OCI-LY7 (cell line): ENCODE results near the gene FANCC. TPM values are rescaled to one million over a fixed set of nuclear protein-coding genes. Genes with fewer than 3 reads are reported as not detected.

Experiments
- BruUV-seq: library from RNA; stranded (reverse); fragments of 400-500 nt; replicated peaks from 2 replicates; lab custom pipeline; 2021; lab: Mats Ljungman, UMichigan
- CTCF ChIA-PET: fragments of 300-600 bp; sonication (Branson Sonifier 250); formaldehyde crosslinking; loops from one replicate; lab custom pipeline; 2022; ENCODE audit warnings: antibody characterized with exemption; ENCODE audit not compliant: unreplicated experiment; lab: Charles Lee
- POLR2A ChIA-PET: fragments of 300-600 bp; sonication (Branson Sonifier 250); formaldehyde crosslinking; loops from one replicate; lab custom pipeline; 2022; ENCODE audit warnings: antibody characterized with exemption; lab: Charles Lee
- DNase-seq: peaks from one replicate; pipeline ENCODE4 v3.0.0-alpha.2; 2015; ENCODE audit warnings: low spot score
- H2AFZ ChIP-seq: fragments of 200-600 bp; sonication (generic), shearing (Covaris generic); 2 replicates; pipeline ENCODE4 v1.6.1; 2014; ENCODE audit warnings: mild to moderate bottlenecking, antibody characterized with exemption, low read length, moderate library complexity
- H3K27ac ChIP-seq: fragments of 200-600 bp; sonication (generic); 2 replicates; pipeline ENCODE4 v1.5.1; 2014; ENCODE audit warnings: mixed run types, low read depth, mild to moderate bottlenecking, moderate library complexity, low read length, inconsistent platforms; ENCODE audit not compliant: poor library complexity, severe bottlenecking
- H3K36me3 ChIP-seq: fragments of 200-600 bp; sonication (generic); 2 replicates; pipeline ENCODE4 v1.6.1; 2014; ENCODE audit warnings: mild to moderate bottlenecking, antibody characterized with exemption, low read length, moderate library complexity, mixed read lengths; ENCODE audit not compliant: insufficient read depth
- H3K4me1 ChIP-seq: fragments of 200-600 bp; sonication (generic); 2 replicates; pipeline ENCODE4 v1.5.1; 2014; ENCODE audit warnings: mild to moderate bottlenecking, low read length; ENCODE audit not compliant: insufficient read depth, poor library complexity, severe bottlenecking
- H3K4me2 ChIP-seq: fragments of 200-600 bp; sonication (generic); 2 replicates; pipeline ENCODE4 v1.6.1; 2014; ENCODE audit warnings: mild to moderate bottlenecking, low read length
- H3K4me3 ChIP-seq: fragments of 200-600 bp; sonication (generic); 2 replicates; pipeline ENCODE4 v1.5.1; 2014; ENCODE audit warnings: mild to moderate bottlenecking, low read depth, low read length; ENCODE audit not compliant: poor library complexity, severe bottlenecking
- H3K79me2 ChIP-seq: fragments of 200-600 bp; sonication (generic); 2 replicates; pipeline ENCODE4 v1.6.1; 2016; ENCODE audit warnings: low read depth, mild to moderate bottlenecking, low read length, moderate library complexity, mixed read lengths; ENCODE audit not compliant: insufficient read depth
- H3K9me2 ChIP-seq: fragments of 200-600 bp; sonication (generic); 2 replicates; pipeline ENCODE4 v1.6.1; 2016; ENCODE audit warnings: mild to moderate bottlenecking, low read length, mixed read lengths; ENCODE audit not compliant: insufficient read depth
- H3K9me3 ChIP-seq: fragments of 200-600 bp; sonication (generic); 2 replicates; pipeline ENCODE4 v1.6.1; 2014; ENCODE audit warnings: mild to moderate bottlenecking, mixed run types, low read length, mixed read lengths
- H4K20me1 ChIP-seq: fragments of 200-600 bp; sonication (generic); 2 replicates; pipeline ENCODE4 v1.6.1; 2014; ENCODE audit warnings: mild to moderate bottlenecking, antibody characterized with exemption, low read length, moderate library complexity, mixed read lengths; ENCODE audit not compliant: insufficient read depth
- EZH2phosphoT487 ChIP-seq: fragments of 200-600 bp; sonication (generic); IDR thresholded peaks from 2 replicates; pipeline ENCODE4 v1.6.1; 2018; ENCODE audit warnings: low read depth, borderline replicate concordance, mild to moderate bottlenecking, mixed run types, antibody characterized with exemption, low read length, moderate library complexity, mixed read lengths
- intact Hi-C: fragments of 100-400 bp; cut with micrococcal nuclease; formaldehyde crosslinking; loops from one replicate; pipeline ENCODE4 v1.10.0; 2022; ENCODE audit not compliant: unreplicated experiment
- total RNA-seq, 2 experiments: library from RNA; depleted of rRNA in 1 of 2; stranded (reverse); fragments of >200 nt in 1 of 2; shearing (Covaris generic) in 1 of 2; gene quantifications; 2 replicates each; pipeline ENCODE4 v1.2.3, GENCODE V29; 2014 to 2022
- TF ChIP-seq, protein P1 (sequence below): fragments of 200-600 bp; sonication (generic); conservative IDR thresholded peaks from 2 replicates; pipeline ENCODE4 v1.5.1; 2014; ENCODE audit warnings: mild to moderate bottlenecking, antibody characterized with exemption, low read length, moderate library complexity, mixed read lengths

FANCC gene
- total RNA-seq, 2 experiments from 2014 or later: 13.9 to 28.7 TPM

DNA sequence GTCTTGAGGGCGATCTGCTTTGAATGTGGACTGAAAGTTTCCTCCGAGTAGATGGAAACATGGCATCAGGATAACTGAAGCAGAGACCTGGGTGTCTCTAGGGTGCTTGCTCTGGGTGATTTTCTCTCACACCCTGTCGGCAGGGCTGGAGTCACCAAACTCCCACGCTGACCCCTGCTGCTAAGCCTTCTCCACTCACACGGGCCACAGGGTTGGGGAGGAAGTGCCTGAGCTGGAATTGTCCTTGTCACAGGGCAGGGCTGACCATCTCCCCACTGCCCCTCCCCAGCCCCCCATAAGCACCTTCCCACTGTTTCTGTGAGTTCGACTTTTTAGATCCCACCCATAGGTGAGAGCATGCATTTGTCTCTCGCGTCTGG, 212.9 kb downstream of the FANCC start:
- Histone ChIP-seq H4K20me1 (no peaks in the 10 kb centered on the region), H2AFZ (no peak overlapping the region), H3K4me1 (no peaks in the 10 kb centered on the region), H3K36me3 (peaks cover 5% of the 10 kb centered on the region), H3K9me2 (no peaks in the 10 kb centered on the region), H3K27ac (no peak overlapping the region), H3K9me3 (no peaks in the 10 kb centered on the region), H3K79me2 (no peaks in the 10 kb centered on the region), H3K4me2 (no peak overlapping the region), H3K4me3 (no peak overlapping the region)
- CTCF ChIA-PET: no interaction called here
- TF ChIP-seq, protein P1, sequence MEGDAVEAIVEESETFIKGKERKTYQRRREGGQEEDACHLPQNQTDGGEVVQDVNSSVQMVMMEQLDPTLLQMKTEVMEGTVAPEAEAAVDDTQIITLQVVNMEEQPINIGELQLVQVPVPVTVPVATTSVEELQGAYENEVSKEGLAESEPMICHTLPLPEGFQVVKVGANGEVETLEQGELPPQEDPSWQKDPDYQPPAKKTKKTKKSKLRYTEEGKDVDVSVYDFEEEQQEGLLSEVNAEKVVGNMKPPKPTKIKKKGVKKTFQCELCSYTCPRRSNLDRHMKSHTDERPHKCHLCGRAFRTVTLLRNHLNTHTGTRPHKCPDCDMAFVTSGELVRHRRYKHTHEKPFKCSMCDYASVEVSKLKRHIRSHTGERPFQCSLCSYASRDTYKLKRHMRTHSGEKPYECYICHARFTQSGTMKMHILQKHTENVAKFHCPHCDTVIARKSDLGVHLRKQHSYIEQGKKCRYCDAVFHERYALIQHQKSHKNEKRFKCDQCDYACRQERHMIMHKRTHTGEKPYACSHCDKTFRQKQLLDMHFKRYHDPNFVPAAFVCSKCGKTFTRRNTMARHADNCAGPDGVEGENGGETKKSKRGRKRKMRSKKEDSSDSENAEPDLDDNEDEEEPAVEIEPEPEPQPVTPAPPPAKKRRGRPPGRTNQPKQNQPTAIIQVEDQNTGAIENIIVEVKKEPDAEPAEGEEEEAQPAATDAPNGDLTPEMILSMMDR: no peak
- POLR2A ChIA-PET: no interaction called here
- no TSS peak for BruUV-seq
- DNase-seq: no peak
- intact Hi-C loops: no loop called here

DNA sequence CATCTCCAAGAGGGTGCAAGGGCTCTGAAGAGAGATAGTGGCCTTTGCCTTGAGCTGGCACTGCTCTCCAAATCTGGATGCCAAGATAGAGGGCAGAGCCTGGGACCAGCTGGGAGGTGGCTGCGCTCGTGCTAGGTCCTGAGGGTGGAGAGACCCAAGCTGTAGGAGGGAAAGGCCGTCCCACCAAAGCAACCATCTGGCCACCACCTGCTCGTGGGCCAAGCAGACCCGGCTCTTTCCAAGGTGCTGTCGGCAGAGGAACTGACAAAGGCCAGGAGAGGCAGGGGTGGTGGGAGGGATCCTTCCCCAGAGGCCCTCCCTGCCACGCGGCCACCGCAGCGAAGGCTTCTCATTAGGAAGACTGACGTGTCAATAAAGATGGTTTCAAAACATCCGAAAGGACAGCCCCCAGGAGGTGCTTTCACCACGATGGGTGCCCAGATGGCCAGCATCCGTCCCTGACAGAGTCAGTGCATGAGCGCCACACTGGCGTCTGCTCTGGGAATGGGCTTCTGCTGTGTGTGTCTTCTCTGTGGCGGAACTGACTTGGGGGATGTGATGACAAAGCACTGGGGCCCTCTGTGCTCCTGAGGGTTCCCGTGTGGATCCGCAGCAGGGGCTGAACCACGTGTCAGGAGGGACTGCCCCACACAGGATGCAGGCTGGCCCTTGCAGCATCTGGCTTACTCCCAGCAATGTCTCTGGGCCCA, 213.5 kb downstream of the FANCC start:
- POLR2A ChIA-PET: no interaction called here
- no TSS peak for BruUV-seq
- no peak for DNase-seq
- Histone ChIP-seq H3K9me3 (no peaks in the 10 kb centered on the region), H4K20me1 (no peaks in the 10 kb centered on the region), H3K79me2 (no peaks in the 10 kb centered on the region), H3K27ac (no peak overlapping the region), H3K4me3 (no peak overlapping the region), H3K9me2 (no peaks in the 10 kb centered on the region), H2AFZ (no peak overlapping the region), H3K4me1 (no peaks in the 10 kb centered on the region), H3K4me2 (no peak overlapping the region), H3K36me3 (peaks cover 5% of the 10 kb centered on the region)
- no peak for TF ChIP-seq EZH2phosphoT487
- TF ChIP-seq, protein P1: no peak
- CTCF ChIA-PET: no interaction called here
- intact Hi-C loops: no loop called here

DNA sequence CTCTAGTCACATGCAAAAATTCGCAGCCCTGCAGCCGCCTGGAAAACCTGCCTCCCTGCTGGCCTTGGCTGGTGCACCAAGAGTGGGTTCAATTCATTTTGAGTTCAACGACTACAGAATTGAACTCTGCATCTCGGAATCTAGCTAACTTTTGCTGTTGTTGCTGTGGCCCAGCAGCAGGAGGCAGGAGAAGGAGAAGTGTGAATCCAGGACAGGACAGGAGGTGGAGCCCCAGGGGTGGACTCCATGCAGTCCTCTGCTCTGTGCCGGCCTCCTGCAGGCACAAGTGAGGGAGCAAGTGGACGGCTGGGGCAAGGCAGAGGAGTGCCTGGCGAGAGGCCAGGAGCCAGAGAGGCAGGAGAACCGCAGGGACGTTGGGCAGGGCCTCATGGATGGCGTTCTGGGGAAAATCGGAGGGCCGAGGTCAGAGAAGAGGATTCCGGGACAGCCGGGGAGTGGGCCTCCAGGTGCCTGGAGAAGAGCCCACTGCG, 214.2 kb downstream of the FANCC start:
- Histone ChIP-seq H3K4me2 (no peak overlapping the region), H3K9me2 (no peaks in the 10 kb centered on the region), H4K20me1 (no peaks in the 10 kb centered on the region), H3K27ac (no peak overlapping the region), H2AFZ (no peak overlapping the region), H3K36me3 (peaks cover 5% of the 10 kb centered on the region), H3K9me3 (no peaks in the 10 kb centered on the region), H3K4me3 (no peak overlapping the region), H3K4me1 (no peaks in the 10 kb centered on the region), H3K79me2 (no peaks in the 10 kb centered on the region)
- intact Hi-C loops: no loop called here
- POLR2A ChIA-PET: interaction anchor here (0.6 kb wide), 1 partner anchor 834 kb away, joined by 3 read pairs; no protein-coding TSS in a partner anchor
- no TSS peak for BruUV-seq
- TF ChIP-seq EZH2phosphoT487: no peak
- CTCF ChIA-PET: no interaction called here
- no peak for DNase-seq
